Central memory CD8-positive, alpha-beta T cell (primary cell): ENCODE measurements around the gene FRMD4A.
"Not testable (repeated sequence)": the region's sequence is repeated elsewhere in the genome, so short reads cannot be mapped to it uniquely, and the experiment has no call there.

Experiments used
- ATAC-seq: fragments of 150-1000 bp; cut with Tn5 transposase; replicated peaks from 2 replicates; pipeline ENCODE4 v1.10.0; 2022; ENCODE audit warnings: mild to moderate bottlenecking, moderate FRiP score, moderate number of reproducible peaks; ENCODE audit not compliant: poor library complexity, severe bottlenecking; ENCODE audit errors: extremely low read depth
- DNase-seq, 2 donors: peaks; one replicate each; pipeline ENCODE4 v3.0.0; 2021; ENCODE audit warnings: low spot score in 2 of 2
- H3K27ac Mint-ChIP-seq: one replicate; pipeline ENCODE4 v1.8.0; 2022; ENCODE audit warnings: low read depth, mild to moderate bottlenecking, moderate library complexity, mixed read lengths
- H3K27me3 Mint-ChIP-seq: one replicate; pipeline ENCODE4 v1.8.0; 2022; ENCODE audit warnings: mixed read lengths
- H3K36me3 Mint-ChIP-seq: one replicate; pipeline ENCODE4 v1.8.0; 2022; ENCODE audit warnings: mild to moderate bottlenecking, moderate library complexity, mixed read lengths; ENCODE audit not compliant: insufficient read depth
- H3K4me1 Mint-ChIP-seq: one replicate; pipeline ENCODE4 v1.8.0; 2022; ENCODE audit warnings: mixed read lengths
- H3K4me3 Mint-ChIP-seq: one replicate; pipeline ENCODE4 v1.8.0; 2022; ENCODE audit warnings: mild to moderate bottlenecking, moderate library complexity, mixed read lengths
- H3K9me3 Mint-ChIP-seq: one replicate; pipeline ENCODE4 v1.8.0; 2022; ENCODE audit warnings: mixed read lengths

FRMD4A gene

GRCh38 chr10:13829790-13830189 is 500.9 kb downstream of the FRMD4A start:
- no peaks in the 10 kb centered on the region for H3K36me3 Mint-ChIP-seq
- H3K4me1 Mint-ChIP-seq, result peaks cover 9% of the 10 kb centered on the region
- H3K9me3 Mint-ChIP-seq, result no peaks in the 10 kb centered on the region
- H3K27me3 Mint-ChIP-seq, result no peaks in the 10 kb centered on the region
- no peak overlapping the region for H3K4me3 Mint-ChIP-seq
- ATAC-seq (no peak), DNase-seq (no peak)
- H3K27ac Mint-ChIP-seq, result no peak overlapping the region

GRCh38 chr10:13828284-13828683 is 502.4 kb downstream of the FRMD4A start:
- H3K4me1 Mint-ChIP-seq, H3K9me3 Mint-ChIP-seq, DNase-seq, H3K4me3 Mint-ChIP-seq, H3K27me3 Mint-ChIP-seq, ATAC-seq, H3K27ac Mint-ChIP-seq, H3K36me3 Mint-ChIP-seq: not testable (repeated sequence)

GRCh38 chr10:13827076-13827797 is 503.5 kb downstream of the FRMD4A start:
- ATAC-seq (no peak), DNase-seq (no peak)
- no peaks in the 10 kb centered on the region for H3K9me3 Mint-ChIP-seq
- no peak overlapping the region for H3K27ac Mint-ChIP-seq
- H3K4me1 Mint-ChIP-seq, result peaks cover 9% of the 10 kb centered on the region
- H3K27me3 Mint-ChIP-seq, result peaks cover 3% of the 10 kb centered on the region
- no peaks in the 10 kb centered on the region for H3K36me3 Mint-ChIP-seq
- no peak overlapping the region for H3K4me3 Mint-ChIP-seq

GRCh38 chr10:13823709-13824405 is 506.9 kb downstream of the FRMD4A start:
- DNase-seq (no peak), ATAC-seq (no peak)
- H3K4me3 Mint-ChIP-seq, result no peak overlapping the region
- peaks cover 26% of the 10 kb centered on the region for H3K27me3 Mint-ChIP-seq
- H3K27ac Mint-ChIP-seq, result no peak overlapping the region
- no peaks in the 10 kb centered on the region for H3K36me3 Mint-ChIP-seq
- H3K4me1 Mint-ChIP-seq, result peaks cover 20% of the 10 kb centered on the region
- no peaks in the 10 kb centered on the region for H3K9me3 Mint-ChIP-seq

GRCh38 chr10:13823096-13823708 is 507.5 kb downstream of the FRMD4A start:
- Mint-ChIP-seq H3K27ac (no peak overlapping the region), H3K9me3 (no peaks in the 10 kb centered on the region), H3K36me3 (no peaks in the 10 kb centered on the region), H3K4me3 (no peak overlapping the region), H3K27me3 (peaks cover 26% of the 10 kb centered on the region), H3K4me1 (peaks cover 20% of the 10 kb centered on the region)
- ATAC-seq (no peak), DNase-seq (no peak)

GRCh38 chr10:13822490-13822889 is 508.2 kb downstream of the FRMD4A start:
- peaks cover 20% of the 10 kb centered on the region for H3K4me1 Mint-ChIP-seq
- DNase-seq (no peak), ATAC-seq (no peak)
- peaks cover 26% of the 10 kb centered on the region for H3K27me3 Mint-ChIP-seq
- H3K36me3 Mint-ChIP-seq, result no peaks in the 10 kb centered on the region
- no peak overlapping the region for H3K4me3 Mint-ChIP-seq
- no peaks in the 10 kb centered on the region for H3K9me3 Mint-ChIP-seq
- H3K27ac Mint-ChIP-seq, result no peak overlapping the region

GRCh38 chr10:13820964-13821337 is 509.8 kb downstream of the FRMD4A start:
- no peak overlapping the region for H3K4me3 Mint-ChIP-seq
- peaks cover 26% of the 10 kb centered on the region for H3K27me3 Mint-ChIP-seq
- ATAC-seq, result no peak
- H3K4me1 Mint-ChIP-seq, result peaks cover 20% of the 10 kb centered on the region
- no peak overlapping the region for H3K27ac Mint-ChIP-seq
- H3K36me3 Mint-ChIP-seq, result no peaks in the 10 kb centered on the region
- no peak for DNase-seq
- no peaks in the 10 kb centered on the region for H3K9me3 Mint-ChIP-seq

- no peak for DNase-seq
- no peaks in the 10 kb centered on the region for H3K36me3 Mint-ChIP-seq
- peaks cover 20% of the 10 kb centered on the region for H3K4me1 Mint-ChIP-seq
- no peak overlapping the region for H3K27ac Mint-ChIP-seq
- peaks cover 26% of the 10 kb centered on the region for H3K27me3 Mint-ChIP-seq
- no peak overlapping the region for H3K4me3 Mint-ChIP-seq
- peak; percentile 64 for ATAC-seq
- no peaks in the 10 kb centered on the region for H3K9me3 Mint-ChIP-seq
Measured at GRCh38 chr10:13820119-13820963, 510.4 kb downstream of the FRMD4A start.

GRCh38 chr10:13816195-13816925 is 514.4 kb downstream of the FRMD4A start:
- Mint-ChIP-seq H3K4me3 (no peak overlapping the region), H3K27me3 (peaks cover 14% of the 10 kb centered on the region), H3K4me1 (peaks cover 18% of the 10 kb centered on the region), H3K27ac (no peak overlapping the region), H3K36me3 (no peaks in the 10 kb centered on the region), H3K9me3 (no peaks in the 10 kb centered on the region)
- ATAC-seq, result no peak
- no peak for DNase-seq

GRCh38 chr10:13815756-13816155 is 515.0 kb downstream of the FRMD4A start:
- H3K4me1 Mint-ChIP-seq, result peaks cover 13% of the 10 kb centered on the region
- no peak overlapping the region for H3K27ac Mint-ChIP-seq
- peaks cover 8% of the 10 kb centered on the region for H3K27me3 Mint-ChIP-seq
- H3K4me3 Mint-ChIP-seq, result no peak overlapping the region
- DNase-seq (no peak), ATAC-seq (no peak)
- H3K9me3 Mint-ChIP-seq, result no peaks in the 10 kb centered on the region
- H3K36me3 Mint-ChIP-seq, result no peaks in the 10 kb centered on the region

GRCh38 chr10:13813550-13813949 is 517.2 kb downstream of the FRMD4A start:
- Mint-ChIP-seq H3K4me1 (no peaks in the 10 kb centered on the region), H3K27me3 (no peaks in the 10 kb centered on the region), H3K9me3 (no peaks in the 10 kb centered on the region), H3K4me3 (no peak overlapping the region), H3K27ac (no peak overlapping the region), H3K36me3 (no peaks in the 10 kb centered on the region)
- no peak for ATAC-seq
- no peak for DNase-seq

GRCh38 chr10:13812804-13813203 is 517.9 kb downstream of the FRMD4A start:
- no peaks in the 10 kb centered on the region for H3K36me3 Mint-ChIP-seq

More at GRCh38 chr10:13812804-13813203, 517.9 kb downstream of the FRMD4A start:
- Mint-ChIP-seq H3K9me3 (no peaks in the 10 kb centered on the region), H3K27ac (no peak overlapping the region), H3K27me3 (no peaks in the 10 kb centered on the region), H3K4me1 (no peaks in the 10 kb centered on the region), H3K4me3 (no peak overlapping the region)
- ATAC-seq, result no peak
- no peak for DNase-seq
